Measurements from ENCODE around the gene PC.

DNA sequence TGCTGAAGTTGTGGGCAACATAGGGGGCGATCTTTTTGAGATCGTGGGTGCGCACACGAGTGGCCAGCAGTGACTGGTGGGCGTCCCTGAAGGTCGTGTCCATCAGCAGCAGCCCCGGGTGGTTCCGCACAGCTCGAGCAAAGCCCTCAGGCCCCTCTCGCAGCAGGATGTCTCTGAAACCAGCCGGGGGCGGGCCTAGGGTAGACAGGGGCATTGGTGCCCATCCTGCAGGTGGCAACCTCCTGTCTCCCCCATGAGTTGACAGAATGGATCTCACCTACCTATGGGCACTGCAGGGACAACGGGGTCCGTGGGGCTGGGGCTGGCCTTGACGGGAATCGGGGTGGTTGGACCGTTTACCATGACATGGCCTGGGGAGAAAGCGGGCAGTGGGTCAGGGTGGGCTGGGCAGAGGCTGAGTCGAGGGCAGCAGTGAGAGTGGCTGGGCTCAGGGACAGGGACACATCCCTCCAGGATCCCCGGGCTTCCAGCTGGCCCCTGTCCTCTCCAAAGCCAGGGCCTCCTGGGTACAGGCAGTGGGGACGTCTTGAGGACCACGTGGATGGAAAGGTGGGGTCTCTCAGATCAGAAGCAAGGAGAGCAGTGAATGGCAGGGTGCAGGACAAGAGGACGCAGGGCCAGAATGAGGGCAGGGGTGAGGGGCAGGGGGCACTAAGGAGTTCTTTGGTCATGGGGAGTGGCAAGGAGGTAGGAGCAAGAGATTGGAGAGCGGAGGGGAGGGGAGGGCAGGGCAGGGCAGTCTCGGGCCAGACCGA, 105.5 kb downstream of the PC start:
- TF ChIP-seq POLR2A (IDR thresholded peaks at IDR 0.05), result no peak
- TF ChIP-seq, protein P1, sequence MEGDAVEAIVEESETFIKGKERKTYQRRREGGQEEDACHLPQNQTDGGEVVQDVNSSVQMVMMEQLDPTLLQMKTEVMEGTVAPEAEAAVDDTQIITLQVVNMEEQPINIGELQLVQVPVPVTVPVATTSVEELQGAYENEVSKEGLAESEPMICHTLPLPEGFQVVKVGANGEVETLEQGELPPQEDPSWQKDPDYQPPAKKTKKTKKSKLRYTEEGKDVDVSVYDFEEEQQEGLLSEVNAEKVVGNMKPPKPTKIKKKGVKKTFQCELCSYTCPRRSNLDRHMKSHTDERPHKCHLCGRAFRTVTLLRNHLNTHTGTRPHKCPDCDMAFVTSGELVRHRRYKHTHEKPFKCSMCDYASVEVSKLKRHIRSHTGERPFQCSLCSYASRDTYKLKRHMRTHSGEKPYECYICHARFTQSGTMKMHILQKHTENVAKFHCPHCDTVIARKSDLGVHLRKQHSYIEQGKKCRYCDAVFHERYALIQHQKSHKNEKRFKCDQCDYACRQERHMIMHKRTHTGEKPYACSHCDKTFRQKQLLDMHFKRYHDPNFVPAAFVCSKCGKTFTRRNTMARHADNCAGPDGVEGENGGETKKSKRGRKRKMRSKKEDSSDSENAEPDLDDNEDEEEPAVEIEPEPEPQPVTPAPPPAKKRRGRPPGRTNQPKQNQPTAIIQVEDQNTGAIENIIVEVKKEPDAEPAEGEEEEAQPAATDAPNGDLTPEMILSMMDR (IDR thresholded peaks at IDR 0.05), result no peak
